NOMO-1 treated with DMSO at 0.1 percent for 48 hours (cell line): Measurements from ENCODE around the gene ARHGAP20.

ENCODE experiments used
- DNase-seq: peaks from one replicate; lab custom pipeline; 2025; ENCODE audit not compliant: unreplicated experiment; lab: John Stamatoyannopoulos, UW

Gene ARHGAP20, protein sequence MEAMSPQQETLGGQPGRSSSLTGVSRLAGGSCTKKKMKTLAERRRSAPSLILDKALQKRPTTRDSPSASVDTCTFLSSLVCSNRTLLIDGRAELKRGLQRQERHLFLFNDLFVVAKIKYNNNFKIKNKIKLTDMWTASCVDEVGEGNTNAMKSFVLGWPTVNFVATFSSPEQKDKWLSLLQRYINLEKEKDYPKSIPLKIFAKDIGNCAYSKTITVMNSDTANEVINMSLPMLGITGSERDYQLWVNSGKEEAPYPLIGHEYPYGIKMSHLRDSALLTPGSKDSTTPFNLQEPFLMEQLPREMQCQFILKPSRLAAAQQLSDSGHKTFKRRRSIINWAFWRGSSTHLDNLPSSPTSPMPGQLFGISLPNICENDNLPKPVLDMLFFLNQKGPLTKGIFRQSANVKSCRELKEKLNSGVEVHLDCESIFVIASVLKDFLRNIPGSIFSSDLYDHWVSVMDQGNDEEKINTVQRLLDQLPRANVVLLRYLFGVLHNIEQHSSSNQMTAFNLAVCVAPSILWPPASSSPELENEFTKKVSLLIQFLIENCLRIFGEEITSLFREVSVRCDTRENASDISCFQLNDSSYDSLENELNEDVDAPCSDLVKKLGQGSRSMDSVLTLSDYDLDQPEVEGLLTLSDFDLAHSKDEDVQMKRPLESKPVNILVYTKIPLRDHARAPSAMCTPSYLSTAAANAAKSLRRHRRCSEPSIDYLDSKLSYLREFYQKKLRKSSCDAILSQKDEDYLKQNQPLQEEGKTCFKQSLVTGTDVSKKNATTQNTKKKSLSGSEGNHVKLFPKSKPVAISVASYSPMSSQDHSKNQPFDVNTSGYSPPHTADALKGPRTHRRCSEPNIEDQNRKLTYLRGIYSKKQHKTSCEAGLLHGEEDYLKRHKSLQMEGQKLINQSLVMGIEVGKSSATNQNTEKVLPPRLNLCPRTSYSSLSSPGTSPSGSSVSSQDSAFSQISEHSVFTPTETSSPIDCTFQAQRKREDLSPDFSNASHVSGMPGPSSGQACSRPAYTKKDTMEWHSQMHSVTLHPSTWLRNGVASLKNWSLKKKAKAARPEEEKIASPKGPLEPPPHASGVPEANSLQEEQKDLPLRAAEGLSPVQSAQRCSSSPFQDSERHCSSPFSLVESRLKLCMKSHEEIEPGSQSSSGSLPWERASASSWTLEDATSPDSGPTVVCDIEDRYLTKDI

GRCh38 chr11:110711776-110712658 is at the start of gene ARHGAP20:
Gene ARHGAP20, minus strand, starts transcription at chr11:110712437. Its CDS starts 206 bp downstream, at chr11:110712231.
- DNase-seq, result peak; percentile 66

GRCh38 chr11:110761991-110762390 is 49.8 kb upstream of the ARHGAP20 start:
- no peak for DNase-seq

- no peak for DNase-seq
Observed at GRCh38 chr11:110761131-110761530, 48.9 kb upstream of the ARHGAP20 start.

DNA sequence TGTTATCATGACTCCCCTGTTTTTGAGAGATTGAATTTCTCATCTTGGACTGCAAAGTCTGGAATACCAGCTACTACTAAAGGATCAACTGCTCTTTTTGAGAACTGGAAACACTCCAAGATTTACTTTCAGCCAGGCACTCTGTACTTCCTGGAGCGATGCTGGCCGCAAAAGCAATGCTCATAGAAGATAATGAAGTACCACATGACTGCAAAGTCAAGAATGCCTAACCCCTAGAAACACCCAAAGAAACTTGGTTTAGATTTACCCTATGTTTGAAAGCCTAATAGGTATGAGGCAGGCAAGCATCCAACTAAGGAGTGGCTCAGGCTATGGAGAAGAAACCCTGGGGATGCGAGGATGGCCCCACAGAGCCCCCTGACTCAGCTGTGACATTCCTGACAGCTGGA is 47.7 kb upstream of the ARHGAP20 start:
- no peak for DNase-seq

- DNase-seq, result no peak
Observed at GRCh38 chr11:110757962-110758755, 45.9 kb upstream of the ARHGAP20 start.

- DNase-seq, result no peak
Observed at GRCh38 chr11:110757066-110757465, 44.8 kb upstream of the ARHGAP20 start.

GRCh38 chr11:110755941-110756340 is 43.7 kb upstream of the ARHGAP20 start:
- DNase-seq, result no peak

DNA sequence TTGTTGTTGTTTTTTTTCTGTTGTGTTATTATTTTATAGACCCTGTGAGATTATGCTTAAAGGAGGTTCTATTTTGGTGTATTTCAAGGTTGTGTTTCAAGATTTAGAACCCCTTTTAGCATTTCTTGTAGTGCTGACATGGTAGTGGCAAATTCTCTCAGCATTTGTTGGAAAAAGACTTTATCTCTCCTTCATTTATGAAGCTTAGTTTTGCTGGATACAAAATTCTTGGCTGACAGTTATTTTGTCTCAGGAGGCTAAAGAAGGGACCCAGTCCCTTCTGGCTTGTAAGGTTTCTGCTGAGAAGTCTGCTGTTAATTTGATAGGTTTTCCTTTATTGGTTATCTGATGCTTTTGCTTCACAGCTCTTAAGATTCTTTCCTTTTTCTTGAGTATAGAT is 40.7 kb upstream of the ARHGAP20 start:
- no peak for DNase-seq

- DNase-seq, result no peak
Observed at GRCh38 chr11:110750100-110750499, 37.9 kb upstream of the ARHGAP20 start.

DNA sequence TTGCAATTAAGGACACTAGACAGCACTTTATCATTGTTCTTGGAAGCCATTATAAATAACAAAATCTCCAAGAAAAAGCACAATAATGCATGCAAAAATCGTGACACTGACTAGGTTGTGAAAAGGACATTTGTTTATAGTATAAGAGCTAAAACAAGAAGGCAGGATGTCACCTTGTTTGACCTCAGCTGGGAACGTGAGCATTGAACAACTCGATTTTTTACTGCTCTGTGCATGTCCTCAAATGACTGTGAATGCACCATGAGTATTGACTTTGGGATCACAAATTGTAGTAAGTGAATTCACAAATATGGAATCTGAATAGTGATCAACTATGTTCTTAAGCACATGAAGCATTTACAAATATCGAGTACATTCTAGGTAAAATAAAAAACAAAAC is 35.3 kb upstream of the ARHGAP20 start:
- DNase-seq, result no peak

DNA sequence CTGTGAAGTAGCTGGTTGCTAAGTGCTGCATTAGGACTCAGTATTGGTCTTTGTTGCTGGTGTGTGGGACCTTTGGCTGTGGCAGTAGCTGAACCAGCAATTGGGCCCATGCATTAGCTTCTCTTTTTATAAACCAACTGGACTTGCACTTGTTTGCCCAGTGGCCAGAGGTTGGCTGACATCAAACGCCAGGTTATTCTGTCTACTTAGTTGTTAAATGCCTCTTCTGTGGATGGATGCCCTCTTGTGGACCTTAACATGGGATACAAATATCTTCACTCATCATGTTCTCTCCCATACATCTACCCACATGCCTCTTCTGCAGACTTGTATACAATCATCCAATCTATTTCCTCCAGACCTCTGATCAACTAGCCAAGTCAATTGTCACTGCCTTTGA is 26.4 kb upstream of the ARHGAP20 start:
- no peak for DNase-seq

DNA sequence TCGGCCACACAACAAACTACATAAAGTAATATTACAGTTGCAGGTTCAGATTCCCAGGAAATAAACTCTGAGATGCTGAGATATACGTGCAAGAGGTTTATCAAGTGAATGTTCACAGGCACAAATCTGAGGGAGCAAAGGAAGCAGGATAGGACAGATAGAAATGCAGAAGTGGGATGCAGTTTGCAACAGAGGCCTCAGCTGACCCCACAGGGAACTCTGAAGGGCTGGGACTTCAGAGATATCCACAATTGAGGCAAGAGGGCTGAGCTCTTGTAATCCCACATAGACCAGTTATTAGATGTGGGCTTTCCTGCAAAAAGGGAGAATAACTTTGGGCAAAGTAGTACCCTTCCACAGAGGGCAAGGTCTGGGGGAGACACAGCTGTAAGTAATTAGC is 25.4 kb upstream of the ARHGAP20 start:
- DNase-seq, result no peak

DNA sequence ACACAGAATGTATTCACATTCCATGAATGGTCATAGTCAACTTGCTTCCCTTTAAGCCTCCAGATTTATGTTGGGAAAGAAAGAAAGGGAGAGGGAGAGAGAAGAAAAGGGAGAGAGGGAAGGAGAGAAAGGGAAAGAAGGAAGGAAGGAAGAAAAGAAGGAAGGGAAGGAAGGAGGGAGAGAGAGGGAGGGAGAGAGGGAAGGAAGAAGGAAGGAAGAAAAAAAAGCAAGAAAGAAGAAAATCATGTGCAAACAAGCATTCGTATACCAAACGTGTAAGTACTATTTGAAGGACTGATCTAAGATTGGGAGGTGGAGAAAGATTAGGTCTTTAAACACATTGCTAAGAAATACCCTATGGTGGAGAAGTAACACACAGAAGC is 23.9 kb upstream of the ARHGAP20 start:
- DNase-seq, result no peak

DNA sequence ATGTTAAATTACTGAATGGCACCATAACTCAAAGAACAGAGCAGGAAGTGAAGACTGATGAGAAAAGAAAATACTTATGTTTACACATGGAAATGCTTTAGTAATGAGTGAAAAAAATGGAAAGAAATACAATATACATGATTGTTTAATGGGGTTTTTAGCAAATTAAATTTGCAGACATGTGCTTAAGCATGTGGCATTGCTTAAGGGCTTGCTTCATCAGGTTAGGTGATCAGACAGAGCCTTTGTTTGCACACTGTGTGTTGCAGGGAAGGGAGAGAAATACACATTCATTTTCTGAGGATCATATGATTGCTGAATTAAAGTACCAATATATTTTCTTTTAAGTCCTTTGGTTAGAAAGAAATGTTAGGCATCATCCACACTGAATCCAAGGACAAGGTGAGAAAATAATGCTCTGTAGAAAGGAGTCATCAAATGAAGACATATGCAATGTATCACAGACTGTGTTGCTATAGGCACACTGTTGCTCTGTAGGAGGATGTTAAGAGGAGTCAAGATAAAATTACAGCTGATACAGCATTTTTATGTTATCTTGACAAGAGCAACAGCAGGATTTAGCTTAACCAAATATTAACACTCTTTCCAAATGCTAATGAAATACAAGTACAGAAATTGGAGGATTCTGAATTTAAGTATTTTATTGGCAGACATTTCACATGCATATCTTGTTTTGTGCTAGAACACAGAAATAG is 23.4 kb upstream of the ARHGAP20 start:
- no peak for DNase-seq

GRCh38 chr11:110734790-110735189 is 22.6 kb upstream of the ARHGAP20 start:
- no peak for DNase-seq

DNA sequence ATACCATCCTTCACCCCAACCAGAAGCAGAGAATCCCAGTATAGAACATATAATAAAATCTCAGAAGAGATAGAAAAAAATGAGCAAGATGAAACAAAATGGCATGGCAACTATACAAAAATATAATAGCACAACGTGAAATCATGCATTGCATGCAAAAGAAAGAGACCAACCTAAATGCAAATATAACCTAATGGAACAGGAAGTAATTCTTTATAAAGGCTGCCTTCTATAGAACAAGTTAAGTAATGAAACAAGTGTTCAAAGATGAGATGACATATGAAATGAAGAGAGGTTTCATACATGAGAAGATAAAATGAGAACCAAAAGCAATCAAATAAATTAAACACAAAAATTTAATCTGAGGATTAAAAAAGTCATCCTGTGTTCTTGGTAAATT is 18.5 kb upstream of the ARHGAP20 start:
- DNase-seq, result no peak

DNA sequence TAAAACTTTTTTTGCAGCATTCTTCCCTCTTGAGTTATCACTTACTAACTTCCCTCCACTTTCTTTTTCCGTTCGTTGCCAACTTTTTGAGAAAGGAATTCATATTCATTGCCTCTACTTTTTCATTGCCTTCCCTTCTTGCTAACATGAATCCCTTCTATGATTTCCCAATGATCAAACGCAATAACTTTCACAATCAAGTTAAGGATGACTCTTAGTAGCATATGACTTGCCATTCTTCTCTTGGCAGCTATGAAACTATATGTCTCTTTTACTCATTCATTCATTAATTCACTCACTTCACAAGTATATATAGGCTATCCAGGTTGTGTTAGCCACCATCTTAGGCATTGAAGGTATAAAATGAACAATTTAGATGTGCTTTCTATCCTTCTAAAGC is 16.6 kb upstream of the ARHGAP20 start:
- no peak for DNase-seq

GRCh38 chr11:110728476-110728875 is 16.2 kb upstream of the ARHGAP20 start:
- no peak for DNase-seq

DNA sequence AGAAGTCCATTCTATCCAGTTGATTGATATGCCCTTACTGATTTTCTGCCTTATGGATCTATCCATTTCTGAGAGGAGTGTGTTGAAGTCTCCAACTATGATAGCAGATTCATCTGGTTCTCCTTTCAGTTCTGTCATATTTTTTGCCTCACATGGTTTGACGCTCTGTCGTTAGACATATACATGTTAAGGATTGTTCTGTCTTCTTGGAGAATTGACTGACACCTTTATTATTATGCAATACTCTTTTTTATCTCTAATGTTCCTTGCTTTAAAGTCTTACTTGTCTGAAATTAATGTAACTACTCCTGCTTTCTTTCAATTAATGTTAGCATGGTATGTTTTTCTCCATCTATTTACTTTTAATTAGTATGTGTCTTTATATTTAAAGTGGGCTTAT is 12.1 kb upstream of the ARHGAP20 start:
- DNase-seq, result no peak
